Measurements from ENCODE around the gene PLCB1. TPM values are rescaled to one million over a fixed set of nuclear protein-coding genes. Genes with fewer than 3 reads are reported as not detected.

The PLCB1 gene
- total and polyA plus RNA-seq, 2 of the 4 experiments (the other 2 are of a cell fraction), result 5.6 to 16.1 TPM

- H3K4me3 ChIP-seq (ENCODE audit: insufficient read depth, low read depth, low read length), result no peak overlapping the region
- no peaks in the 10 kb centered on the region for H3K36me3 ChIP-seq (ENCODE audit: control insufficient read depth, insufficient read depth, low read length)
- no peak overlapping the region for H2AK9ac ChIP-seq (replicated peaks; ENCODE audit: low read depth, low read length, poor library complexity)
- H2AK5ac ChIP-seq (ENCODE audit: low read depth, low read length), result no peak overlapping the region
- H4K8ac ChIP-seq (ENCODE audit: low read depth in 2 of 2, low read length in 2 of 2), result no peak overlapping the region
- ATAC-seq (ENCODE audit: low read depth), result peak; percentile 81
- no peak overlapping the region for H2BK15ac ChIP-seq (ENCODE audit: low read depth, low read length)
- no peak overlapping the region for H3K23ac ChIP-seq (ENCODE audit: low read depth, low read length)
- no peaks in the 10 kb centered on the region for H4K20me1 ChIP-seq (ENCODE audit: insufficient read depth, low read length)
- H3K27ac ChIP-seq (ENCODE audit: insufficient read depth, low read length), result no peak overlapping the region
- H2BK5ac ChIP-seq (ENCODE audit: low read depth, low read length, poor library complexity, severe bottlenecking), result no peak overlapping the region
- no peak overlapping the region for H3K9ac ChIP-seq (ENCODE audit: low read depth, low read length)
- no peaks in the 10 kb centered on the region for H3K27me3 ChIP-seq (ENCODE audit: control insufficient read depth, insufficient read depth, low read length)
- H3K9me1 ChIP-seq (ENCODE audit: insufficient read depth, low read length), result peaks cover 4% of the 10 kb centered on the region
- CTCF ChIA-PET, result no interaction called here
- dilution Hi-C loops (cut with HindIII; ENCODE audit: low sequenced_read_pairs, unreplicated experiment), result no loop called here
- H3K14ac ChIP-seq (replicated peaks; ENCODE audit: low read depth, low read length), result no peak overlapping the region
- H2AFZ ChIP-seq (replicated peaks; ENCODE audit: low read length, poor library complexity), result no peak overlapping the region
- TF ChIP-seq FOS (IDR thresholded peaks at IDR 0.05; ENCODE audit: low read depth, low read length) (peak; percentile 81), BHLHE40 (IDR thresholded peaks at IDR 0.05; ENCODE audit: low read depth, low read length) (no peak; the same call in 1 of the 2 replicates), CEBPB (IDR thresholded peaks at IDR 0.05; ENCODE audit: low read depth, low read length) (peak; percentile 93), MXI1 (IDR thresholded peaks at IDR 0.05; ENCODE audit: borderline replicate concordance, low read depth, low read length) (peak; percentile 39; the same call in 1 of the 2 replicates)
- intact Hi-C loops (cut with micrococcal nuclease), result no loop called here
- H3K4ac ChIP-seq (ENCODE audit: low read depth, low read length), result no peak overlapping the region
- H4K91ac ChIP-seq (ENCODE audit: insufficient read depth, low read depth, low read length), result no peak overlapping the region
- peaks cover 3% of the 10 kb centered on the region for H3K4me1 ChIP-seq (ENCODE audit: control insufficient read depth, insufficient read depth, low read length)
- H4K5ac ChIP-seq (ENCODE audit: low read depth, low read length), result no peak overlapping the region
- no TSS peak for BruUV-seq (replicated peaks)
- no peak overlapping the region for H3K18ac ChIP-seq (ENCODE audit: low read depth, low read length)
- no peaks in the 10 kb centered on the region for H3K9me3 ChIP-seq (ENCODE audit: control insufficient read depth, insufficient read depth, low read length)
- peak; percentile 78 for DNase-seq
- POLR2A ChIA-PET (ENCODE audit: unreplicated experiment), result no interaction called here
- no peak overlapping the region for H3K4me2 ChIP-seq (ENCODE audit: low read depth, low read length)
- no peak overlapping the region for H2BK120ac ChIP-seq (ENCODE audit: low read depth, low read length)
- in situ Hi-C loops (cut with MboI; ENCODE audit: low sequenced_read_pairs), result loop anchor here (25.0 kb wide), 1 partner anchor 298 kb away; no protein-coding TSS in a partner anchor
- peaks cover 3 to 4% of the 10 kb centered on the region in 2 experiments; a peak in 2 of 4 replicates for H3K79me1 ChIP-seq (ENCODE audit: low read depth in 1 of 2, low read length in 2 of 2)
- H2BK20ac ChIP-seq (ENCODE audit: low read depth, low read length), result no peak overlapping the region
- H3K56ac ChIP-seq (ENCODE audit: extremely low read depth, insufficient read depth, low read length), result no peak overlapping the region
These were observed 282.7 kb downstream of the PLCB1 start for GRCh38 chr20:8414586-8415274.
